IMR-90 (cell line): Measurements from ENCODE around the gene DOK4. TPM values are rescaled to one million over a fixed set of nuclear protein-coding genes. Genes with fewer than 3 reads are reported as not detected.

Experiments
- ATAC-seq: fragments of 200-7000 bp; cut with Tn5 transposase; 2 replicates; pipeline ENCODE4 v1.9.1; 2020; ENCODE audit warnings: low read depth, mild to moderate bottlenecking, moderate library complexity
- BruUV-seq: library from RNA; stranded (reverse); fragments of 400-500 nt; replicated peaks from 2 replicates; lab custom pipeline; 2021; lab: Mats Ljungman, UMichigan
- CTCF ChIA-PET: fragments of 300-600 bp; formaldehyde crosslinking; extraction: SDS; loops from one replicate; lab custom pipeline; 2021; ENCODE audit warnings: antibody characterized with exemption; lab: Yijun Ruan, JAX
- POLR2A ChIA-PET: fragments of 300-600 bp; sonication (Branson Sonifier 250); formaldehyde crosslinking; loops from one replicate; lab custom pipeline; 2022; ENCODE audit warnings: antibody characterized with exemption; ENCODE audit not compliant: unreplicated experiment; lab: Charles Lee
- DNase-seq: peaks from one replicate; pipeline ENCODE4 v3.0.0; 2013
- H2AFZ ChIP-seq: replicated peaks from 2 replicates; pipeline ENCODE3; 2013; ENCODE audit warnings: low read length, mild to moderate bottlenecking; ENCODE audit not compliant: poor library complexity
- H2AK5ac ChIP-seq: 2 replicates; pipeline ENCODE4 v1.6.1; 2013; ENCODE audit warnings: low read depth, low read length, inconsistent platforms
- H2AK9ac ChIP-seq: replicated peaks from 2 replicates; pipeline ENCODE3; 2013; ENCODE audit warnings: mild to moderate bottlenecking, low read depth, low read length, moderate library complexity; ENCODE audit not compliant: poor library complexity
- H2BK120ac ChIP-seq: 2 replicates; pipeline ENCODE4 v1.6.1; 2013; ENCODE audit warnings: low read depth, low read length, inconsistent platforms
- H2BK15ac ChIP-seq: 3 replicates; pipeline ENCODE4 v1.6.1; 2013; ENCODE audit warnings: low read depth, low read length, inconsistent platforms
- H2BK20ac ChIP-seq: 2 replicates; pipeline ENCODE4 v1.6.1; 2013; ENCODE audit warnings: low read depth, mild to moderate bottlenecking, inconsistent platforms, low read length, moderate library complexity
- H2BK5ac ChIP-seq: 2 replicates; pipeline ENCODE4 v1.6.1; 2013; ENCODE audit warnings: mild to moderate bottlenecking, low read depth, low read length, inconsistent platforms; ENCODE audit not compliant: poor library complexity, severe bottlenecking
- H3K14ac ChIP-seq: replicated peaks from 2 replicates; pipeline ENCODE4 v1.6.1; 2013; ENCODE audit warnings: low read depth, low read length, inconsistent platforms
- H3K18ac ChIP-seq: 2 replicates; pipeline ENCODE4 v1.6.1; 2013; ENCODE audit warnings: low read depth, low read length, control low read depth
- H3K23ac ChIP-seq: 2 replicates; pipeline ENCODE4 v1.6.1; 2013; ENCODE audit warnings: low read depth, low read length, inconsistent platforms
- H3K27ac ChIP-seq: 2 replicates; pipeline ENCODE4 v1.5.1; 2013; ENCODE audit warnings: mild to moderate bottlenecking, control low read depth, low read length; ENCODE audit not compliant: insufficient read depth
- H3K27me3 ChIP-seq: 2 replicates; pipeline ENCODE4 v1.6.1; 2013; ENCODE audit warnings: low read length; ENCODE audit not compliant: control insufficient read depth, insufficient read depth
- H3K36me3 ChIP-seq: 2 replicates; pipeline ENCODE4 v1.6.1; 2013; ENCODE audit warnings: low read length, mixed read lengths; ENCODE audit not compliant: control insufficient read depth, insufficient read depth
- H3K4ac ChIP-seq: 2 replicates; pipeline ENCODE4 v1.6.1; 2013; ENCODE audit warnings: low read depth, low read length, inconsistent platforms
- H3K4me1 ChIP-seq: 2 replicates; pipeline ENCODE4 v1.6.1; 2013; ENCODE audit warnings: low read length, mixed read lengths; ENCODE audit not compliant: control insufficient read depth, insufficient read depth
- H3K4me2 ChIP-seq: 2 replicates; pipeline ENCODE4 v1.6.1; 2013; ENCODE audit warnings: low read depth, mild to moderate bottlenecking, control low read depth, low read length, moderate library complexity
- H3K4me3 ChIP-seq: 2 replicates; pipeline ENCODE4 v1.5.1; 2013; ENCODE audit warnings: low read depth, mild to moderate bottlenecking, control low read depth, low read length, moderate library complexity; ENCODE audit not compliant: insufficient read depth
- H3K56ac ChIP-seq: 2 replicates; pipeline ENCODE4 v1.6.1; 2013; ENCODE audit warnings: low read length, inconsistent platforms; ENCODE audit not compliant: insufficient read depth; ENCODE audit errors: extremely low read depth
- H3K79me1 ChIP-seq, 2 experiments: 2 replicates each; pipeline ENCODE4 v1.6.1; 2013; ENCODE audit warnings: low read length in 2 of 2, inconsistent platforms in 1 of 2, low read depth in 1 of 2
- H3K9ac ChIP-seq: 2 replicates; pipeline ENCODE4 v1.6.1; 2013; ENCODE audit warnings: low read depth, low read length, control low read depth
- H3K9me1 ChIP-seq: 2 replicates; pipeline ENCODE4 v1.6.1; 2013; ENCODE audit warnings: low read length, inconsistent platforms; ENCODE audit not compliant: insufficient read depth
- H3K9me3 ChIP-seq: 2 replicates; pipeline ENCODE4 v1.6.1; 2013; ENCODE audit warnings: low read length; ENCODE audit not compliant: control insufficient read depth, insufficient read depth
- H4K20me1 ChIP-seq: 2 replicates; pipeline ENCODE4 v1.6.1; 2013; ENCODE audit warnings: low read length, inconsistent platforms; ENCODE audit not compliant: insufficient read depth
- H4K5ac ChIP-seq: 2 replicates; pipeline ENCODE4 v1.6.1; 2013; ENCODE audit warnings: mild to moderate bottlenecking, low read depth, low read length, control low read depth
- H4K8ac ChIP-seq, 2 experiments: 2 replicates each; pipeline ENCODE4 v1.6.1; 2013; ENCODE audit warnings: low read depth in 2 of 2, low read length in 2 of 2, control low read depth in 1 of 2, inconsistent platforms in 1 of 2
- H4K91ac ChIP-seq: 2 replicates; pipeline ENCODE4 v1.6.1; 2013; ENCODE audit warnings: low read depth, low read length, inconsistent platforms; ENCODE audit not compliant: insufficient read depth
- CHD1 ChIP-seq: IDR thresholded peaks from 2 replicates; pipeline ENCODE4 v1.6.1; 2012; ENCODE audit warnings: low read depth, low read length, improper control_type of control experiment
- FOS ChIP-seq: fragments of 150-350 bp; IDR thresholded peaks from 2 replicates; pipeline ENCODE4 v1.6.1; 2016; ENCODE audit warnings: low read depth, low read length
- MAFK ChIP-seq: IDR thresholded peaks from 2 replicates; pipeline ENCODE4 v1.6.1; 2012; ENCODE audit warnings: low read depth, low read length, improper control_type of control experiment
- NFE2L2 ChIP-seq: fragments of 150-350 bp; IDR thresholded peaks from 2 replicates; pipeline ENCODE4 v1.6.1; 2016; ENCODE audit warnings: low read depth, mild to moderate bottlenecking, low read length
- POLR2A ChIP-seq: IDR thresholded peaks from 2 replicates; pipeline ENCODE4 v1.6.1; 2012; ENCODE audit warnings: mild to moderate bottlenecking, low read depth, low read length
- RCOR1 ChIP-seq: IDR thresholded peaks from 2 replicates; pipeline ENCODE4 v1.6.1; 2012; ENCODE audit warnings: mild to moderate bottlenecking, low read length, improper control_type of control experiment; ENCODE audit not compliant: insufficient replicate concordance
- RFX5 ChIP-seq: IDR thresholded peaks from 2 replicates; pipeline ENCODE4 v1.8.0; 2012; ENCODE audit warnings: low read depth, mild to moderate bottlenecking, low read length, moderate library complexity
- SMC3 ChIP-seq: fragments of 150-350 bp; IDR thresholded peaks from 2 replicates; pipeline ENCODE4 v1.6.1; 2016; ENCODE audit warnings: low read depth, mild to moderate bottlenecking, antibody characterized with exemption, low read length, moderate library complexity
- USF2 ChIP-seq: fragments of 150-350 bp; IDR thresholded peaks from 2 replicates; pipeline ENCODE4 v1.6.1; 2017; ENCODE audit warnings: mild to moderate bottlenecking, antibody characterized with exemption, low read length, low read depth
- WGBS, 2 experiments: methylation state at CpG; one replicate each; pipeline versions ENCODE4 v1.1.5 to v1.1.7; 2013; ENCODE audit warnings: missing lambda C conversion rate in 2 of 2; ENCODE audit not compliant: insufficient read length in 1 of 2; ENCODE audit errors: extremely low coverage in 2 of 2; 5-methylcytosine and 5-hydroxymethylcytosine counted together
- dilution Hi-C: fragments of 300-500 bp; cut with HindIII; formaldehyde crosslinking; loops from one replicate; pipeline ENCODE4 v1.14.3; 2018; ENCODE audit warnings: low sequenced_read_pairs; ENCODE audit not compliant: unreplicated experiment
- in situ Hi-C: fragments of 300-500 bp; cut with MboI; formaldehyde crosslinking; loops from 3 replicates; pipeline ENCODE4 v1.14.3; 2019; ENCODE audit warnings: low sequenced_read_pairs, inconsistent platforms, mixed read lengths
- intact Hi-C: fragments of 100-400 bp; cut with micrococcal nuclease; formaldehyde crosslinking; loops from 2 replicates; pipeline ENCODE4 v1.10.0; 2022
- polyA plus RNA-seq, 3 experiments: library from polyadenylated mRNA; depleted of rRNA; stranded (reverse); fragments of >200 nt; gene quantifications; 2 replicates each; pipeline ENCODE4 v1.2.3, GENCODE V29; 2012; ENCODE audit warnings: low replicate concordance in 1 of 3
- total RNA-seq: library from RNA; depleted of rRNA; stranded (reverse); fragments of >200 nt; gene quantifications from 2 replicates; pipeline ENCODE4 v1.2.3, GENCODE V29; 2012
- TF ChIP-seq, protein P1 (sequence below): conservative IDR thresholded peaks from 2 replicates; pipeline ENCODE4 v1.5.1; 2012; ENCODE audit warnings: mild to moderate bottlenecking, low read depth, low read length, improper control_type of control experiment

The DOK4 gene
- total and polyA plus RNA-seq, 2 of the 4 experiments (the other 2 are of a cell fraction), result 22.0 to 25.9 TPM

DNA sequence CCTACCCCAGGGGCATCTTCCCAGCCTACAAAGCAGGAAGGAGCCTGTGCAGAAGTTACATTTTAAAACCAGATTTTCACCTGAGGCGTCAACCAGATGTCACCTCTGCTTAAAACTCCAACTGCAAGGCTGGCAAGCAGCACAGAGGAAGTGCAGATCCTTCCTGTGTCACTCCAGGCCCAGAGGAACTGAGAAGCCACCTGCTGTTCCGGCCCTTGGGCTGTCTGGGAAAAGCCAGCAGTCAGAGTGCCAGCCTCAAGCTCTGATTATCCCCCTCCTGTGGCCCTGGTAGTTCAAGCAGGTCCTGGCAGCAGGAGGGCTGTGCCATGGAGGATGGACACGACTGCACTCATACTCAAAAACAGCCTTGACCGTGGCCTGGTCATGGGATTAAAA lies 13.6 kb downstream of the DOK4 start:
- ChIA-PET CTCF (interaction anchor here (1.4 kb wide), 1 partner anchor 10 kb away, joined by 3 read pairs; no protein-coding TSS in a partner anchor), POLR2A (no interaction called here)
- intact Hi-C loops (no loop called here), dilution Hi-C loops (no loop called here), in situ Hi-C loops (no loop called here)
- Histone ChIP-seq H2AK5ac (no peak overlapping the region), H3K4ac (no peak overlapping the region), H2BK20ac (no peak overlapping the region), H3K4me1 (no peaks in the 10 kb centered on the region), H2BK15ac (no peak overlapping the region), H3K9me1 (no peaks in the 10 kb centered on the region), H2AK9ac (no peak overlapping the region), H3K27me3 (no peaks in the 10 kb centered on the region), H4K5ac (no peak overlapping the region), H3K23ac (no peak overlapping the region), H2BK120ac (no peak overlapping the region), H3K56ac (no peak overlapping the region), H4K91ac (no peak overlapping the region), H3K79me1 (peaks cover 10 to 16% of the 10 kb centered on the region in 2 experiments), H2BK5ac (no peak overlapping the region), H3K4me3 (no peak overlapping the region), H3K27ac (no peak overlapping the region), H3K18ac (no peak overlapping the region), H3K4me2 (no peak overlapping the region), H3K14ac (no peak overlapping the region), H3K36me3 (peaks cover 52% of the 10 kb centered on the region), H2AFZ (no peak overlapping the region), H3K9me3 (no peaks in the 10 kb centered on the region), H4K8ac (no peak overlapping the region), H3K9ac (no peak overlapping the region), H4K20me1 (0 out of 2 replicates have a peak, but pooled peaks cover 8% of the 10 kb centered on the region)
- no peak for TF ChIP-seq POLR2A
- TF ChIP-seq RCOR1, result no peak
- no peak for TF ChIP-seq MAFK
- no peak for TF ChIP-seq CHD1
- no peak for TF ChIP-seq FOS
- no peak for TF ChIP-seq SMC3
- TF ChIP-seq USF2, result no peak
- TF ChIP-seq NFE2L2, result no peak
- TF ChIP-seq RFX5, result no peak
- TF ChIP-seq, protein P1, sequence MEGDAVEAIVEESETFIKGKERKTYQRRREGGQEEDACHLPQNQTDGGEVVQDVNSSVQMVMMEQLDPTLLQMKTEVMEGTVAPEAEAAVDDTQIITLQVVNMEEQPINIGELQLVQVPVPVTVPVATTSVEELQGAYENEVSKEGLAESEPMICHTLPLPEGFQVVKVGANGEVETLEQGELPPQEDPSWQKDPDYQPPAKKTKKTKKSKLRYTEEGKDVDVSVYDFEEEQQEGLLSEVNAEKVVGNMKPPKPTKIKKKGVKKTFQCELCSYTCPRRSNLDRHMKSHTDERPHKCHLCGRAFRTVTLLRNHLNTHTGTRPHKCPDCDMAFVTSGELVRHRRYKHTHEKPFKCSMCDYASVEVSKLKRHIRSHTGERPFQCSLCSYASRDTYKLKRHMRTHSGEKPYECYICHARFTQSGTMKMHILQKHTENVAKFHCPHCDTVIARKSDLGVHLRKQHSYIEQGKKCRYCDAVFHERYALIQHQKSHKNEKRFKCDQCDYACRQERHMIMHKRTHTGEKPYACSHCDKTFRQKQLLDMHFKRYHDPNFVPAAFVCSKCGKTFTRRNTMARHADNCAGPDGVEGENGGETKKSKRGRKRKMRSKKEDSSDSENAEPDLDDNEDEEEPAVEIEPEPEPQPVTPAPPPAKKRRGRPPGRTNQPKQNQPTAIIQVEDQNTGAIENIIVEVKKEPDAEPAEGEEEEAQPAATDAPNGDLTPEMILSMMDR, result no peak
- BruUV-seq, result no TSS peak
- WGBS, 2 experiments, result no CpG with 5 or more reads among the region's 4 CpGs
- ATAC-seq (no peak), DNase-seq (no peak)
